B cell (primary cell): Measurements from ENCODE around the gene SLC22A6. TPM values are rescaled to one million over a fixed set of nuclear protein-coding genes. Genes with fewer than 3 reads are reported as not detected.

Source experiments
- ATAC-seq: fragments of 200-7000 bp; cut with Tn5 transposase; one replicate; pipeline ENCODE4 v1.10.0; 2021; ENCODE audit warnings: low read depth, mild to moderate bottlenecking, moderate number of reproducible peaks, moderate library complexity
- CTCF ChIA-PET: fragments of 350-600 bp; sonication (Branson Sonifier 250); formaldehyde crosslinking; loops from one replicate; lab custom pipeline; 2021; ENCODE audit warnings: antibody characterized with exemption, inconsistent platforms; lab: Charles Lee
- POLR2A ChIA-PET: fragments of 350-600 bp; sonication (Branson Sonifier 250); formaldehyde crosslinking; loops from one replicate; lab custom pipeline; 2021; ENCODE audit warnings: antibody characterized with exemption; lab: Charles Lee
- DNase-seq: peaks from one replicate; pipeline ENCODE4 v3.0.0; 2013
- H2AFZ ChIP-seq: 2 replicates; pipeline ENCODE4 v1.6.1; 2012; ENCODE audit warnings: mild to moderate bottlenecking, low read depth, low read length; ENCODE audit not compliant: insufficient read depth, poor library complexity, severe bottlenecking
- H3K27ac ChIP-seq, 2 donors: 1 replicate in 1 of 2; 2 replicates in 1 of 2; pipeline ENCODE4 v1.5.1; 2012 to 2013; ENCODE audit warnings: low read length in 2 of 2, mild to moderate bottlenecking in 2 of 2, moderate library complexity in 1 of 2
- H3K27me3 ChIP-seq, 4 experiments: fragments of 200-600 bp in 1 of 4; sonication (generic) in 1 of 4; replicated peaks in 1 of 4; 1 replicate in 2 of 4; 2 replicates in 2 of 4; pipeline versions ENCODE4 v1.6.1 to v1.7.0; 2013 to 2016; ENCODE audit warnings: low read length in 3 of 4, mild to moderate bottlenecking in 2 of 4, mixed read lengths in 1 of 4, moderate library complexity in 1 of 4; ENCODE audit not compliant: insufficient read depth in 4 of 4, control insufficient read depth in 3 of 4; ENCODE audit errors: control extremely low read depth in 1 of 4
- H3K36me3 ChIP-seq, 2 experiments: replicated peaks in 1 of 2; 1 replicate in 1 of 2; 2 replicates in 1 of 2; pipeline versions ENCODE4 v1.6.1 to v1.7.1; 2013; ENCODE audit warnings: low read length in 1 of 2; ENCODE audit not compliant: insufficient read depth in 2 of 2, control insufficient read depth in 1 of 2; ENCODE audit errors: control extremely low read depth in 1 of 2, extremely low read depth in 1 of 2
- H3K4me1 ChIP-seq, 2 donors: fragments of 200-600 bp in 1 of 2; sonication (generic) in 1 of 2; 1 replicate in 1 of 2; 2 replicates in 1 of 2; pipeline versions ENCODE4 v1.5.1 to v1.6.1; 2013 to 2017; ENCODE audit warnings: low read length in 2 of 2; ENCODE audit not compliant: control insufficient read depth in 2 of 2, insufficient read depth in 2 of 2
- H3K4me2 ChIP-seq: replicated peaks from 2 replicates; pipeline ENCODE3; 2012; ENCODE audit warnings: mild to moderate bottlenecking, low read depth, low read length; ENCODE audit not compliant: poor library complexity, severe bottlenecking
- H3K4me3 ChIP-seq, 5 experiments: fragments of 200-600 bp in 1 of 5; sonication (generic) in 1 of 5; 1 replicate in 3 of 5; 2 replicates in 2 of 5; pipeline versions ENCODE4 v1.5.1 to v1.7.0; 2011 to 2016; ENCODE audit warnings: low read length in 4 of 5, mild to moderate bottlenecking in 4 of 5, low read depth in 2 of 5, control low read depth in 1 of 5, moderate library complexity in 1 of 5; ENCODE audit not compliant: insufficient read depth in 1 of 5; ENCODE audit errors: control extremely low read depth in 1 of 5, extremely low read depth in 1 of 5
- H3K79me2 ChIP-seq: fragments of 200-600 bp; sonication (generic); one replicate; pipeline ENCODE4 v1.6.0; 2016; ENCODE audit warnings: low read length; ENCODE audit not compliant: control insufficient read depth, insufficient read depth
- H3K9ac ChIP-seq: fragments of 200-600 bp; sonication (generic); 2 replicates; pipeline ENCODE4 v1.6.1; 2017; ENCODE audit warnings: mild to moderate bottlenecking, low read length, moderate library complexity
- H3K9me3 ChIP-seq, 3 donors: one replicate each; pipeline versions ENCODE4 v1.6.1 to v1.7.1; 2013; ENCODE audit warnings: low read length in 2 of 3; ENCODE audit not compliant: control insufficient read depth in 2 of 3, insufficient read depth in 1 of 3; ENCODE audit errors: control extremely low read depth in 1 of 3
- H4K20me1 ChIP-seq: 2 replicates; pipeline ENCODE4 v1.6.0; 2012; ENCODE audit warnings: mild to moderate bottlenecking, low read length; ENCODE audit not compliant: insufficient read depth, control insufficient read depth, poor library complexity, severe bottlenecking
- H3K27ac Mint-ChIP-seq: one replicate; pipeline ENCODE4 v1.8.0; 2021; ENCODE audit warnings: mixed read lengths
- H3K27me3 Mint-ChIP-seq: one replicate; pipeline ENCODE4 v1.8.0; 2021; ENCODE audit warnings: mixed read lengths
- H3K4me1 Mint-ChIP-seq: one replicate; pipeline ENCODE4 v1.8.0; 2021; ENCODE audit warnings: mixed read lengths
- H3K4me3 Mint-ChIP-seq: one replicate; pipeline ENCODE4 v1.8.0; 2021; ENCODE audit warnings: mixed read lengths
- H3K9me3 Mint-ChIP-seq: one replicate; pipeline ENCODE4 v1.8.0; 2022; ENCODE audit warnings: mixed read lengths; ENCODE audit not compliant: insufficient read depth
- EZH2 ChIP-seq: IDR thresholded peaks from 2 replicates; pipeline ENCODE4 v1.6.1; 2012; ENCODE audit warnings: borderline replicate concordance, low read depth, mild to moderate bottlenecking, moderate library complexity, low read length; ENCODE audit not compliant: insufficient read depth, poor library complexity, severe bottlenecking
- WGBS: methylation state at CpG from one replicate; pipeline ENCODE4 v1.1.5; 2013; ENCODE audit warnings: missing lambda C conversion rate; ENCODE audit not compliant: insufficient coverage; 5-methylcytosine and 5-hydroxymethylcytosine counted together
- intact Hi-C: fragments of 100-400 bp; cut with micrococcal nuclease; formaldehyde crosslinking; loops from one replicate; pipeline ENCODE4 v1.10.0; 2022
- polyA plus RNA-seq: library from polyadenylated mRNA; depleted of rRNA; stranded (reverse); fragments of >200 nt; gene quantifications from 2 replicates; pipeline ENCODE4 v1.2.3, GENCODE V29; 2012
- total RNA-seq, 2 donors: library from RNA; stranded (reverse); fragments of 120-200 nt in 1 of 2; gene quantifications; 1 replicate in 1 of 2; 2 replicates in 1 of 2; pipeline versions ENCODE4 v1.2.3 to v1.2.4, GENCODE V29; 2013 to 2022
- TF ChIP-seq, protein P1 (sequence below): fragments of 200-600 bp; IDR thresholded peaks from one replicate; pipeline ENCODE4 v1.8.0; 2022; ENCODE audit warnings: antibody characterized with exemption, mild to moderate bottlenecking

SLC22A6 gene
- total and polyA plus RNA-seq, 2 donors (not counting 1 experiment from before 2014, with no cell fraction given): not detected

DNA sequence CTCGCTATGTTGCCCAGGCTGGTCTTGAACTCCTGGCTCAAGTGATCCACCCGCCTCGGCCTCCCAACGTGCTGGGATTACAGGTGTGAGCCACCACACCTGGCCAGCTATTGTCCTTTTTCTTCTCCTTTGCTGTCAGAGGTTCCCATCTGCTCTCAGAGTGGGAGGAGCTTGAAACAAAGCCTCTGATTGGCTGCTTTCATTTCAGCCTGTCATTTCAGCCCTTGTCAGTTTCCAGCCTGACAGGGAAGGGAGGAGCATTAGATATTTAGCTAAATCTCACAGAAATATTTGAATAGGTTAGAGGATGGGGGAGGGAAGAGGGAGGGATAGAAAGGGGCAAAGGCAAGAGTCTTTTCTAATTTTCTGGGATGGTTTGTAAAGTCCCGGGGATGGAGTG, 8.7 kb downstream of the SLC22A6 start:
- intact Hi-C loops: no loop called here
- Mint-ChIP-seq H3K9me3 (no peaks in the 10 kb centered on the region), H3K27ac (no peak overlapping the region), H3K4me1 (no peaks in the 10 kb centered on the region), H3K4me3 (no peak overlapping the region), H3K27me3 (peaks cover 25% of the 10 kb centered on the region)
- no peaks in the 10 kb centered on the region for H3K4me1 ChIP-seq
- POLR2A ChIA-PET: interaction anchor here (0.6 kb wide), 1 partner anchor 11 kb away, joined by 4 read pairs; no protein-coding TSS in a partner anchor
- no peak overlapping the region for H3K27ac ChIP-seq
- H3K4me2 ChIP-seq: no peak overlapping the region
- H4K20me1 ChIP-seq: no peaks in the 10 kb centered on the region
- TF ChIP-seq EZH2: no peak
- TF ChIP-seq, protein P1, sequence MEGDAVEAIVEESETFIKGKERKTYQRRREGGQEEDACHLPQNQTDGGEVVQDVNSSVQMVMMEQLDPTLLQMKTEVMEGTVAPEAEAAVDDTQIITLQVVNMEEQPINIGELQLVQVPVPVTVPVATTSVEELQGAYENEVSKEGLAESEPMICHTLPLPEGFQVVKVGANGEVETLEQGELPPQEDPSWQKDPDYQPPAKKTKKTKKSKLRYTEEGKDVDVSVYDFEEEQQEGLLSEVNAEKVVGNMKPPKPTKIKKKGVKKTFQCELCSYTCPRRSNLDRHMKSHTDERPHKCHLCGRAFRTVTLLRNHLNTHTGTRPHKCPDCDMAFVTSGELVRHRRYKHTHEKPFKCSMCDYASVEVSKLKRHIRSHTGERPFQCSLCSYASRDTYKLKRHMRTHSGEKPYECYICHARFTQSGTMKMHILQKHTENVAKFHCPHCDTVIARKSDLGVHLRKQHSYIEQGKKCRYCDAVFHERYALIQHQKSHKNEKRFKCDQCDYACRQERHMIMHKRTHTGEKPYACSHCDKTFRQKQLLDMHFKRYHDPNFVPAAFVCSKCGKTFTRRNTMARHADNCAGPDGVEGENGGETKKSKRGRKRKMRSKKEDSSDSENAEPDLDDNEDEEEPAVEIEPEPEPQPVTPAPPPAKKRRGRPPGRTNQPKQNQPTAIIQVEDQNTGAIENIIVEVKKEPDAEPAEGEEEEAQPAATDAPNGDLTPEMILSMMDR: no peak
- H3K9me3 ChIP-seq: no peaks in the 10 kb centered on the region
- no peak overlapping the region for H2AFZ ChIP-seq
- no peaks in the 10 kb centered on the region for H3K79me2 ChIP-seq
- 100% methylated on average over 1 of the region's 5 CpGs for WGBS
- CTCF ChIA-PET: interaction anchor here (1.4 to 3.4 kb wide), 2 partner anchors 47 to 70 kb away, joined by 7 to 35 read pairs; no protein-coding TSS in a partner anchor
- H3K27me3 ChIP-seq: peaks cover 0 to 3% (median 0%) of the 10 kb centered on the region in 4 experiments
- no peaks in the 10 kb centered on the region for H3K36me3 ChIP-seq
- H3K4me3 ChIP-seq: no peak overlapping the region
- no peak overlapping the region for H3K9ac ChIP-seq
- DNase-seq (no peak), ATAC-seq (no peak)

- Mint-ChIP-seq H3K9me3 (no peaks in the 10 kb centered on the region), H3K4me3 (no peak overlapping the region), H3K27ac (no peak overlapping the region), H3K4me1 (no peaks in the 10 kb centered on the region), H3K27me3 (peaks cover 24% of the 10 kb centered on the region)
- POLR2A ChIA-PET: no interaction called here
- Histone ChIP-seq H2AFZ (no peak overlapping the region), H3K4me1 (no peaks in the 10 kb centered on the region), H3K9me3 (no peaks in the 10 kb centered on the region), H3K27me3 (peaks cover 0 to 3% (median 0%) of the 10 kb centered on the region in 4 experiments), H3K79me2 (no peaks in the 10 kb centered on the region), H3K36me3 (no peaks in the 10 kb centered on the region), H4K20me1 (no peaks in the 10 kb centered on the region), H3K9ac (no peak overlapping the region), H3K27ac (no peak overlapping the region), H3K4me3 (no peak overlapping the region), H3K4me2 (no peak overlapping the region)
- intact Hi-C loops: no loop called here
- TF ChIP-seq EZH2: no peak
- TF ChIP-seq, protein P1: peak; percentile 29
- WGBS: 31% methylated on average over 6 of the region's 9 CpGs
- CTCF ChIA-PET: interaction anchor here (1.4 to 3.4 kb wide), 2 partner anchors 68 to 71 kb away, joined by 6 to 35 read pairs; no protein-coding TSS in a partner anchor
- ATAC-seq (no peak), DNase-seq (no peak)
Measured at GRCh38 chr11:62974848-62975522, 9.8 kb downstream of the SLC22A6 start.
